CD8-positive, alpha-beta memory T cell (primary cell): ENCODE results near the gene SIPA1L3. TPM values are rescaled to one million over a fixed set of nuclear protein-coding genes. Genes with fewer than 3 reads are reported as not detected.

Source experiments
- CTCF ChIA-PET: fragments of 350-600 bp; sonication (Branson Sonifier 250); formaldehyde crosslinking; loops from one replicate; lab custom pipeline; 2021; ENCODE audit warnings: antibody characterized with exemption; lab: Charles Lee
- POLR2A ChIA-PET: fragments of 350-600 bp; sonication (Branson Sonifier 250); formaldehyde crosslinking; loops from one replicate; lab custom pipeline; 2021; ENCODE audit warnings: antibody characterized with exemption; lab: Charles Lee
- DNase-seq, 5 donors: peaks; one replicate each; pipeline versions ENCODE4 v3.0.0 to v3.0.0-alpha.2; 2020 to 2022; ENCODE audit warnings: mixed read lengths in 1 of 5
- H3K27ac ChIP-seq: one replicate; pipeline ENCODE4 v1.7.0; 2013; ENCODE audit warnings: low read depth, mild to moderate bottlenecking, low read length, moderate library complexity
- H3K27me3 ChIP-seq: 2 replicates; pipeline ENCODE4 v1.7.0; 2013; ENCODE audit warnings: low read length, mild to moderate bottlenecking; ENCODE audit not compliant: insufficient read depth, poor library complexity, severe bottlenecking
- H3K36me3 ChIP-seq: 2 replicates; pipeline ENCODE4 v1.7.0; 2013; ENCODE audit warnings: mild to moderate bottlenecking, low read length, moderate library complexity; ENCODE audit not compliant: insufficient read depth
- H3K4me1 ChIP-seq: 2 replicates; pipeline ENCODE4 v1.7.0; 2013; ENCODE audit warnings: mild to moderate bottlenecking, low read length, moderate library complexity; ENCODE audit not compliant: insufficient read depth
- H3K4me3 ChIP-seq: 2 replicates; pipeline ENCODE4 v1.7.0; 2013; ENCODE audit warnings: mild to moderate bottlenecking, low read length
- H3K9me3 ChIP-seq: 2 replicates; pipeline ENCODE4 v1.7.0; 2013; ENCODE audit warnings: mild to moderate bottlenecking, low read length
- H3K27ac Mint-ChIP-seq, 8 donors: one replicate each; pipeline ENCODE4 v1.8.0; 2020 to 2021; ENCODE audit warnings: mixed read lengths in 8 of 8, mild to moderate bottlenecking in 6 of 8, inconsistent platforms in 3 of 8, moderate library complexity in 3 of 8
- H3K27me3 Mint-ChIP-seq, 2 donors: one replicate each; pipeline ENCODE4 v1.8.0; 2020 to 2021; ENCODE audit warnings: mixed read lengths in 2 of 2, mild to moderate bottlenecking in 1 of 2, moderate library complexity in 1 of 2
- H3K36me3 Mint-ChIP-seq, 3 donors: one replicate each; pipeline ENCODE4 v1.8.0; 2020 to 2021; ENCODE audit warnings: mixed read lengths in 3 of 3, inconsistent platforms in 1 of 3, mild to moderate bottlenecking in 1 of 3
- H3K4me1 Mint-ChIP-seq, 3 donors: one replicate each; pipeline ENCODE4 v1.8.0; 2020 to 2021; ENCODE audit warnings: mixed read lengths in 3 of 3, inconsistent platforms in 1 of 3, mild to moderate bottlenecking in 1 of 3
- H3K4me3 Mint-ChIP-seq, 7 donors: one replicate each; pipeline ENCODE4 v1.8.0; 2020 to 2021; ENCODE audit warnings: mixed read lengths in 7 of 7, mild to moderate bottlenecking in 6 of 7, moderate library complexity in 4 of 7, inconsistent platforms in 2 of 7
- H3K9me3 Mint-ChIP-seq, 5 donors: one replicate each; pipeline ENCODE4 v1.8.0; 2020 to 2022; ENCODE audit warnings: mixed read lengths in 5 of 5, mild to moderate bottlenecking in 3 of 5, moderate library complexity in 2 of 5, inconsistent platforms in 1 of 5
- polyA plus RNA-seq: library from polyadenylated mRNA; unstranded; fragments of 300-500 nt; fragmentation: Illumina TruSeq; gene quantifications from one replicate; pipeline ENCODE4 v1.2.3, GENCODE V29; 2021
- total RNA-seq, 2 experiments: library from RNA; stranded (reverse); gene quantifications; one replicate each; pipeline ENCODE4 v1.2.3, GENCODE V29; 2021

Gene SIPA1L3
- total and polyA plus RNA-seq, 3 experiments from 2014 or later: 5.4 to 14.8 (median 11.5) TPM

DNA sequence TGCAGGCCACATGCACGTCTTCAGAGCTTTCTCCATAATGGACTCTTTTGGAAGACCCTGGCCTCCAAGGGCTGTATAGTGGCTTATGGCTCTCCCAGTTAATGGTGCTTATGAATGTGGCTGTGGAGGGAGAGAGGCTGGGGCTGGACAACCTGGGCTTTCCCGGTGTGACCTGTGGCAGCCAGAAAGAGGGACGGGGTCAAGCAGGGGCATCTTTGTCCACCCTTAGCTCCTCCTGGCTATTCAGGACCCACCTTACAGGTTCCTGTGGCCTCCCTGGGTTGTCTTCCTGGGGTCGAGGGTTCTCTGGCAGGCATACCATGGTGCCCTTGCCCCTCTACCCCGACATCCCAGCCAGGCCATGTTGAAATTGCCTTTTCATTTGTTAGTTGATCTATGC, 75.6 kb downstream of the SIPA1L3 start:
- no peak for DNase-seq
- H3K27ac Mint-ChIP-seq: peak overlapping the region in 1 of 8 donors; percentile 47
- no peaks in the 10 kb centered on the region for H3K27me3 Mint-ChIP-seq
- H3K4me1 Mint-ChIP-seq: peaks cover 18 to 32% (median 27%) of the 10 kb centered on the region in 3 donors
- Histone ChIP-seq H3K4me3 (no peak overlapping the region), H3K27ac (no peak overlapping the region), H3K36me3 (no peaks in the 10 kb centered on the region), H3K9me3 (no peaks in the 10 kb centered on the region), H3K4me1 (peaks cover 8% of the 10 kb centered on the region), H3K27me3 (no peaks in the 10 kb centered on the region)
- H3K4me3 Mint-ChIP-seq: no peak overlapping the region
- no peaks in the 10 kb centered on the region for H3K9me3 Mint-ChIP-seq
- ChIA-PET CTCF (interaction anchor here (1.4 kb wide), 1 partner anchor 13 kb away, joined by 3 read pairs; no protein-coding TSS in a partner anchor), POLR2A (no interaction called here)
- H3K36me3 Mint-ChIP-seq: no peaks in the 10 kb centered on the region

DNA sequence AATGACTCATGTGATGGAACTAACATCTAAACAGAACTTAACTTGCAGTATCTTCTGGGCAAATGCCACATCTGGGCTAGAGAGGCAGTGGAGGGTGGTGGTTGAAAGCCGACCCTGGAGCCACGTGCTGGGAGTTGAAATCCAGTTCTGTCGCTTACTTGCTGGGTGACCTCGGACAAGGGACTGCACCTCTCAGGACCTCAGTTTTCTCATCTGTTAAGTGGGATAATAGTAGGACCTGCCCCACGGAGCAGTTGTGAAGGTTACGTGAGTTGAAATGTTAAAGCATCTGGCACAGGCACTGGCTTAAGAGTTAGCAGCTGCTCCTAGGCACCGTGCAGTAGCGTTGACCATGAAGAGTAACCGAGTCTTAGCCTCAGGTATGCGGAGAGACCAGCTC, 76.1 kb downstream of the SIPA1L3 start:
- Mint-ChIP-seq H3K36me3 (no peaks in the 10 kb centered on the region), H3K9me3 (no peaks in the 10 kb centered on the region), H3K4me1 (peaks cover 18 to 33% (median 27%) of the 10 kb centered on the region in 3 donors), H3K27me3 (no peaks in the 10 kb centered on the region), H3K27ac (no peak overlapping the region), H3K4me3 (no peak overlapping the region)
- Histone ChIP-seq H3K36me3 (no peaks in the 10 kb centered on the region), H3K4me3 (no peak overlapping the region), H3K27ac (no peak overlapping the region), H3K4me1 (peaks cover 8% of the 10 kb centered on the region), H3K9me3 (no peaks in the 10 kb centered on the region), H3K27me3 (no peaks in the 10 kb centered on the region)
- CTCF ChIA-PET: interaction anchor here (1.4 kb wide), 1 partner anchor 13 kb away, joined by 3 read pairs; no protein-coding TSS in a partner anchor
- DNase-seq: no peak
- POLR2A ChIA-PET: no interaction called here

DNA sequence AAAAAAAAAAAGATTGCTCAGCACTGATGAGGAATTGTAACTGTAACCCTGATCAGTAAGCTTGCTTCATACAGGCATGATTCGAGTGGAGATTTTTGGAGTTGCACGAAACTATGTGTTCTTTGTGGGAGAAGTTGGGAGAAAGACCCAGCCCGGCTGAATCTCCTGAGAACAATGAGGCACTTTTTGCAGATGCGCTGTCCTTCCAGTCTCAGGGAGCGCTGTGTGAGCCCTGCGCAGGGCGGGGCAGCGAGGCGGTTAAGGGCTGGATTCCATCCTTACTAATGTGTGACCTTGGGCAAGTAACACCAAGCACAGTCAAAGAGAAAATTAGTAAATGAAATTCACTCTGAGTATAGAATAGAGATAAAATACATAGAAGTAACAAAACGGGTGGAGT, 76.9 kb downstream of the SIPA1L3 start:
- Mint-ChIP-seq H3K4me1 (peaks cover 21 to 37% (median 31%) of the 10 kb centered on the region in 3 donors), H3K27me3 (no peaks in the 10 kb centered on the region), H3K27ac (peak overlapping the region in 2 of 8 donors; percentile 66 to 94), H3K4me3 (no peak overlapping the region), H3K9me3 (no peaks in the 10 kb centered on the region), H3K36me3 (no peaks in the 10 kb centered on the region)
- peaks cover 8% of the 10 kb centered on the region for H3K4me1 ChIP-seq
- POLR2A ChIA-PET: no interaction called here
- no peak for DNase-seq
- H3K27me3 ChIP-seq: no peaks in the 10 kb centered on the region
- no peaks in the 10 kb centered on the region for H3K36me3 ChIP-seq
- CTCF ChIA-PET: interaction anchor here (1.4 kb wide), 1 partner anchor 14 kb away, joined by 3 read pairs; no protein-coding TSS in a partner anchor
- no peaks in the 10 kb centered on the region for H3K9me3 ChIP-seq
- no peak overlapping the region for H3K4me3 ChIP-seq
- no peak overlapping the region for H3K27ac ChIP-seq

DNA sequence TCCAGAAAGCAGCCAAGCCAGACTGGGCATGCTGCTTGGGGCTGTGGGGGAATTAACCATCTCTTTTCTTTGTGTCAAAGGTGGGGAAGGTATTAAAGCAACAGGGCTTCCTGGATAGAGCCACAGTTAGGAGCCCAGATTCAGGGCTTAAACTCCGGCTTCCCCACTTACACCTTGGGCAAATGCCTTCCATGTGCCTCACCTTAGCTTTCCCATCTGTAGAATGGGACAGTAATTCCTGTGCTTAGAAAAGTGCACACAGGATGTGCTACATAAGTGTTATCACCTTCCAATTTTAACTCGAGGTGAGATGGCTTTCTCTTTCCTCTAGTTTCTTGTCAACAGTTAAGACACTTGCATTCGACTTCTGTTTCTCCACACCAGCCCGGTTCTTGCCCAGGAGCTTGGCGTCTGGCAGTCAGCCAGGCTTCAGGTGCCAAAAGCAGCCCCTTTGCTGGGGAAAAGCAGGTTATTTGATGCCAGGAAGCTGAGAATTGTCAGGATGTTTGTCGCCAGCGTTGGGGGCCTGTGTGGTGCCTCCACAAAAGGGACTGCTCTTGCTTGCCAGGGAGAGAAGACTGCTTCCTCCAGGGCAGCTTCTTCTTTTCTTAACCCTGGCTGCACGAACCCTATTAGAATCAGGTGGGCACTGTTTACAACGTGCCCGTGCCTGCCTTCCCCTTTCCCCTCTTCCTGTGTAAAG, 79.2 kb downstream of the SIPA1L3 start:
- Histone ChIP-seq H3K4me3 (no peak overlapping the region), H3K4me1 (peaks cover 8% of the 10 kb centered on the region), H3K27me3 (no peaks in the 10 kb centered on the region), H3K36me3 (no peaks in the 10 kb centered on the region), H3K27ac (no peak overlapping the region), H3K9me3 (no peaks in the 10 kb centered on the region)
- ChIA-PET POLR2A (no interaction called here), CTCF (interaction anchor here (1.0 kb wide), 1 partner anchor 13 kb away, joined by 3 read pairs; no protein-coding TSS in a partner anchor)
- DNase-seq: peak in 1 of 5 donors; percentile 3
- Mint-ChIP-seq H3K27me3 (no peaks in the 10 kb centered on the region), H3K9me3 (no peaks in the 10 kb centered on the region), H3K4me3 (no peak overlapping the region), H3K27ac (peak overlapping the region in 5 of 8 donors; percentile 51 to 85 (median 77)), H3K36me3 (no peaks in the 10 kb centered on the region), H3K4me1 (peaks cover 18 to 33% (median 26%) of the 10 kb centered on the region in 3 donors)

DNA sequence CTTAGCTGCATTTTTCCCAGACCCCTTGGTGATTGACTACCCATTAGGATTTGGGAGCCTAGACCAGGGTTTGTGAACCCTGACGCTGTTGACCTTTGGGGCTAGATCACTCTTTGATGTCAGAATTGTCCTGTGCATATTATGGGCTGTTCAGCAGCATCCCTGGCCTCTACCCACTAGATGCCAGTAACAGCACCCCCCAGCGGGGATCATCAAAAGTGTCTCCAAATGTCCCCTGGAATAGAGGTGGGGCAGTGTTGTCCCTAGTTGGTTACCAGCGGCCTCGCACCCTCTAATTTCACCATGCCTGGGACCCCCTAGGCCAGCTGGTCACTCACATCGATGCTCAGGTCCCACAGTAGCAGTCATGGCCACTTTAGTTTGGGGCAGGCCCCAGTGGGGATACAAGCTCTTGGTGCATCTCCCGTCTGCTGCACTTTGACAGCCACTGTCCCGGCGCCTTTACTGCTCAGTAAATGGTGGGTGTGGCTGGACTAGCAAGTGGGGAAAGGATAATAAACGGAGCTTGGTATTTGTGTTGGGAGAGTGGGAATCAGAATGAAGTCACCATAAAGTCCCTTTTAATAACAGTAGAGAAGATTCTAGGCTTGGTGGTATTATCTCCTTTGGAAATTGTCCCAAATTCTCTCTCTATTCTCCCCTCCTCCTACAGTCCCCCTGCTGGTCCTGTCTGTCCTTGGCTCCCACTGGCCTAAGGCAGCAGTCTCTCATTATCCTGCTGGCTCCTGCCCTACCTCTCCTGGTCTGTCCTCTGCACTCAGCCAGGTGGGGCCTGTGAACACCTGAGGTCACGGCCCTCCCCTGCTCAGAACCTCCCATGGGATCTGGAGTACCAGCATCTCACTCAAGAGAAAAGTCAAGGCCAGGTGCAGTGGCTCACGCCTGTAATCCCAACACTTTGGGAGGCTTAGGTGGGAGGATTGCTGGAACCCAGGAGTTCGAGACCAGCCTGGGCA, 80.6 kb downstream of the SIPA1L3 start:
- H3K36me3 ChIP-seq: no peaks in the 10 kb centered on the region
- H3K27me3 Mint-ChIP-seq: no peaks in the 10 kb centered on the region
- no peaks in the 10 kb centered on the region for H3K9me3 Mint-ChIP-seq
- no peaks in the 10 kb centered on the region for H3K36me3 Mint-ChIP-seq
- CTCF ChIA-PET: interaction anchor here (0.9 kb wide), 1 partner anchor 88 kb away, joined by 4 read pairs; no protein-coding TSS in a partner anchor
- no peak overlapping the region for H3K27ac ChIP-seq
- H3K9me3 ChIP-seq: no peaks in the 10 kb centered on the region
- peaks cover 8% of the 10 kb centered on the region for H3K4me1 ChIP-seq
- H3K4me1 Mint-ChIP-seq: peaks cover 19 to 33% (median 26%) of the 10 kb centered on the region in 3 donors
- H3K4me3 Mint-ChIP-seq: no peak overlapping the region
- peak overlapping the region in 3 of 8 donors; percentile 50 to 54 (median 52) for H3K27ac Mint-ChIP-seq
- DNase-seq: no peak
- POLR2A ChIA-PET: no interaction called here
- no peaks in the 10 kb centered on the region for H3K27me3 ChIP-seq
- H3K4me3 ChIP-seq: no peak overlapping the region

DNA sequence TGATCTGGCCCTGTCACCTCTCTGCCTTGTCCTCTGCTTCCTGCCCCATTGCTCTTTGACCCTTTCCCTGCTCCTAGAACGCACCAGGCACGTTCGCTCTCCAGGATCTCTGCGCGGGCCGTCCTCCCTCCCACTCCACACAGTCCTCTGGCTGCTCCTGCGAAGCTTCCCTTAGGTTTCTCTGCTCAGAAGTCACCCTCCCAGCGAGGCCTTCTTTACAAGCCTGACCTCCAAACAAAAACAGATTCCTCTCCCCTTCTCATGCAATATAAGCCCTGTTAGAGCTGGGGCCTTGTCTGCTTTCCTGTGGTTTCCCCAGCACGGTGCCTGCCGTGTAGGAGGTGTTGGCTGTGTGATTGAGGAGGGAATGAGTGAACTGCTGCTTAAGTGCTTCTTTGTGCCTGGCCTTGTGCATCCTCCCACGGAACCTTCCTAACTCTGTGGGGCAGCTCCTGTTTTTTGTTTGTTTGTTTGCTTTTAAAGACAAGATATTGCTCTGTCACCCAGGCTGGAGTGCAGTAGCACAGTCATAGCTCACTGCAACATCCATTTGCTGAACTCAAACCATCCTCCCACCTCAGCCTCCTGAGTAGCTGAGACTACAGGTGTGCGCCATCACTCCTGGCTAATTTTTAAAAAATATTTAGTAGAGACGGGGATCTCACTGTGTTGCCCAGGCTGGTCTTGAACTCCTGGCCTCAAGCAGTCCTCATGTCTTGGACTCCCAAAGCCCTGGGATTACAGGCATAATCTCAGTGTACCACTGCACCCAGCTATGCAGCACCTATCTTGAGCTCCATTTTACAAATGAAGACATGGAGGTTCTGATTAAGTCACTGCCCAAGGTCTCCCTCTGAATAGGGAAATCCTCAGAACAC, 82.0 kb downstream of the SIPA1L3 start:
- peaks cover 19 to 29% (median 26%) of the 10 kb centered on the region in 3 donors for H3K4me1 Mint-ChIP-seq
- Histone ChIP-seq H3K36me3 (no peaks in the 10 kb centered on the region), H3K27me3 (no peaks in the 10 kb centered on the region), H3K9me3 (no peaks in the 10 kb centered on the region), H3K4me1 (peaks cover 8% of the 10 kb centered on the region), H3K4me3 (no peak overlapping the region), H3K27ac (no peak overlapping the region)
- peak overlapping the region in 4 of 8 donors; percentile 24 to 59 (median 38) for H3K27ac Mint-ChIP-seq
- no peak overlapping the region for H3K4me3 Mint-ChIP-seq
- DNase-seq: no peak
- no peaks in the 10 kb centered on the region for H3K27me3 Mint-ChIP-seq
- peaks cover 0 to under 1% (median 0%) of the 10 kb centered on the region in 3 donors for H3K36me3 Mint-ChIP-seq
- POLR2A ChIA-PET: no interaction called here
- no peaks in the 10 kb centered on the region for H3K9me3 Mint-ChIP-seq
- CTCF ChIA-PET: no interaction called here

DNA sequence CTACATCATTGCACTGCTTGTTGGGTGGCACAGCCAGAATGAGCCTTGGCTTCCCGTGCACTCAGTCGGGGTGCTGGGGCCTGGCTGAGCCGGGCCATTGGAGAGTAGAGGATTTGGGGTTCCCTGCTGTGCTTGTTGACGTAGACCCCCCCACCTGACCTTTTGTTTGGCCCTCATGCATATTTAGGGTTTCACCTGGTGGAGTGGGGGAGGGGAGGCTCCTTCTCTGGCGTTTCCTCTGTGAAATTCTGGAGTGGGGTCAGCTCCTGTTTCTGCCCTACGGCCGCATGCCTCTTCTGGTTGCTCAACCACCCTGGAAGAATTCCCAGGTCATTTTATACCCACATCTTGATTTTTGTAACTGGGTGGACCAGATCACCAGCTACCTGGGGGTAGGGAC, 82.8 kb downstream of the SIPA1L3 start:
- no peaks in the 10 kb centered on the region for H3K27me3 Mint-ChIP-seq
- ChIA-PET CTCF (no interaction called here), POLR2A (no interaction called here)
- H3K4me3 Mint-ChIP-seq: no peak overlapping the region
- Histone ChIP-seq H3K4me3 (no peak overlapping the region), H3K27ac (no peak overlapping the region), H3K9me3 (no peaks in the 10 kb centered on the region), H3K27me3 (no peaks in the 10 kb centered on the region), H3K36me3 (no peaks in the 10 kb centered on the region), H3K4me1 (peaks cover 8% of the 10 kb centered on the region)
- H3K27ac Mint-ChIP-seq: peak overlapping the region in 3 of 8 donors; percentile 13 to 47 (median 23)
- H3K36me3 Mint-ChIP-seq: peaks cover 0 to 4% (median 0%) of the 10 kb centered on the region in 3 donors
- peaks cover 21 to 25% (median 23%) of the 10 kb centered on the region in 3 donors for H3K4me1 Mint-ChIP-seq
- H3K9me3 Mint-ChIP-seq: no peaks in the 10 kb centered on the region
- no peak for DNase-seq
